ENCODE data around the gene NCAM2.

The NCAM2 gene

DNA sequence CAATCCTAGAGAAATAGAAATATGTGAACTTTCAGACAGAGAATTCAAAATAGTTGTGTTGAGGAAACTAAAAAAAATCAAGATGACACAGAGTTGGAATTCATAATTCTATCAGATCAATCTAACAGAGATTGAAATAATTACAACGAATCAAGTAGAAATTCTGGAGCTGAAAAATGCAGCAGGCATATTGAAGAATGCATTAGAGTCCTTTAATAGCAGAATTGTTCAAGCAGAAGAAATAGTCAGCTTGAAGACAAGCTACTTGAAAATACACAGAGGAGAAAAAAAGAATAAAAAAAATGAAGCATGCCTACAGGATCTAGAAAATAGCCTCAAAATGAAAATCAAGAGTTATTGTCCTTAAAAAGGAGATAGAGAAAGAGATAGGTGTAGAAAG lies 347.1 kb downstream of the NCAM2 start:
- Histone ChIP-seq H3K9ac (no peak overlapping the region), H3K4me3 (no peak overlapping the region), H3K4me2 (no peak overlapping the region), H3K9me3 (peaks cover 14% of the 10 kb centered on the region), H3K27ac (no peak overlapping the region), H4K20me1 (no peaks in the 10 kb centered on the region), H3K4me1 (no peaks in the 10 kb centered on the region), H3K36me3 (no peaks in the 10 kb centered on the region), H3K27me3 (no peaks in the 10 kb centered on the region)
- no peak for TF ChIP-seq Cebpa-rat (IDR thresholded peaks at IDR 0.05)

DNA sequence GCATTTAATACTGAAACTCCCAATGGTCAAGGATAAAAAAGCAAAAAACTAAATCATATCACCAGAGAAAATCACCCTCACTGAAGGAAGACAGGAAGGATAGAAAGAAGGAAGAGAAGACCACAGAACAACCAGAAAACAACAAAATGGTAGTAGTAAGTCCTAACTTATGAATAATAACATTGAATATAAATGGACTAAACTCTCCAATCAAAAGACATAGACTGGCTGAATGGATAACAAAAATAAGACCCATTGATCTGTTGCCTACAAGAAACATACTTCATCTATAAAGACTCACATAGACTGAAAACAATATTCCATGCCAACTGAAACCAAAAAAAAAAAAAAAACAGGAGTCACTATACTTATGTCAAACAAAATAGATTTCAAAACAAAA lies 347.7 kb downstream of the NCAM2 start:
- H3K9ac ChIP-seq: no peak overlapping the region
- no peaks in the 10 kb centered on the region for H3K27me3 ChIP-seq
- H3K4me1 ChIP-seq: no peaks in the 10 kb centered on the region
- H4K20me1 ChIP-seq: no peaks in the 10 kb centered on the region
- H3K4me3 ChIP-seq: no peak overlapping the region
- no peak overlapping the region for H3K27ac ChIP-seq
- TF ChIP-seq Cebpa-rat (IDR thresholded peaks at IDR 0.05): no peak
- H3K4me2 ChIP-seq: no peak overlapping the region
- H3K9me3 ChIP-seq: peaks cover 14% of the 10 kb centered on the region
- H3K36me3 ChIP-seq: no peaks in the 10 kb centered on the region

DNA sequence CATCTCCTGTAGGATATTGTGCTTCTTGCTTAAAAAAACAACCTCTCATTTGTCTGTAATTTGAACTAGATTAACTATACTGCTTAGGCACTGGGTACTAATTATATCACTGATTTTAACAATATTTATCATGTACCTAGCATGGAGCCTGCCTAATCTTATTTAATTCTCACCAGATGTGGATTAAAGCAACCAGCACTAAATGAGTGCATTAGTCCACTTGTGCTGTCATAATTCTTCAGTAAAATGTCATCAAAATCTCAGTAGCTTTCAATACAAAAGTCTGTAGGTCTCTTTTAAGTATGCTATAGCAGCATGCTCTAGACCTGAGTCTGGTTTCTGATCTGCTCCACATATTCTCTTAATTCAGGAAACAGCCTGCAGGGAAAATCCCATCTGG lies 368.1 kb downstream of the NCAM2 start:
- Histone ChIP-seq H4K20me1 (no peaks in the 10 kb centered on the region), H3K27me3 (no peaks in the 10 kb centered on the region), H3K4me3 (no peak overlapping the region), H3K4me1 (no peaks in the 10 kb centered on the region), H3K4me2 (no peak overlapping the region), H3K9me3 (no peaks in the 10 kb centered on the region), H3K36me3 (no peaks in the 10 kb centered on the region), H3K27ac (no peak overlapping the region), H3K9ac (no peak overlapping the region)
- TF ChIP-seq Cebpa-rat (IDR thresholded peaks at IDR 0.05): no peak

DNA sequence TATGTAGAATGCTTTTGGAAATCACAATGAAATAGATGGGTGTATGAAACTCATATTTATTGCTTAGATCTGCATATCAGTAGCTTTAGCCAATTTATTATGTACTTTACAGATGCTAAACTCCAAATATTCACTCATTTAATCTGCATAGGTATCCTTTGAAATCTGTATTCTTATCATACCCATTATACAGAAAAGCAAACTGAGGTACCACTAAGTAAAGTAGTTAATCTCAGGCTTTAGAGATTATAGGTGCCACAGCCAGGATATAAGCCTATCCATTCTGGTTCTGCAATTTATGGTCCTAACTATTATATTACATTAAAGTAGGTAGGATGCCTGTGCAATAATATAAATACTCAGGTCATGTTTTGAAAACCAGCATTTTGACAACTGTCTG lies 369.4 kb downstream of the NCAM2 start:
- Histone ChIP-seq H3K9me3 (no peaks in the 10 kb centered on the region), H3K9ac (no peak overlapping the region), H3K4me3 (no peak overlapping the region), H3K4me2 (no peak overlapping the region), H4K20me1 (no peaks in the 10 kb centered on the region), H3K27ac (no peak overlapping the region), H3K36me3 (no peaks in the 10 kb centered on the region), H3K27me3 (no peaks in the 10 kb centered on the region), H3K4me1 (no peaks in the 10 kb centered on the region)
- TF ChIP-seq Cebpa-rat (IDR thresholded peaks at IDR 0.05): no peak

DNA sequence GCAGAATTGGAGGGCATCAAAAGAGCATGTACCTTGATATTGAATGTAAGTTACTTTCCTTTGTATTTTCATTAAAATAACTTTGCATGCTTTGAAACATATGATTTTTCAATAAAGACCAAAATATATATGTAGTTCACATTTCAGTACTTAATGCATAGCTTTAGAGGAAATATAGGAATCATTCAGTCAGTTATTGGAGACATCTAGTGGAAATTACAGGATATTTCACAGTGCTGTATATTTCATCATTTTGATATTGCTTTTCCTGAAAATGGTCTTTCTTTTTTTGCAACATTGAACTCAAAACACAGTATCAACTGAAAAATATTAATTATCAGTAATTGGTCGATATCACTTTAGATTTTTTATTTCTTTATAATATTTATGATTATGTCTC lies 375.8 kb downstream of the NCAM2 start:
- Histone ChIP-seq H3K4me2 (no peak overlapping the region), H4K20me1 (no peaks in the 10 kb centered on the region), H3K9ac (no peak overlapping the region), H3K27ac (no peak overlapping the region), H3K36me3 (no peaks in the 10 kb centered on the region), H3K27me3 (no peaks in the 10 kb centered on the region), H3K9me3 (no peaks in the 10 kb centered on the region), H3K4me3 (no peak overlapping the region), H3K4me1 (peaks cover 5% of the 10 kb centered on the region; the same call in 1 of the 2 replicates)
- TF ChIP-seq Cebpa-rat (IDR thresholded peaks at IDR 0.05): no peak

DNA sequence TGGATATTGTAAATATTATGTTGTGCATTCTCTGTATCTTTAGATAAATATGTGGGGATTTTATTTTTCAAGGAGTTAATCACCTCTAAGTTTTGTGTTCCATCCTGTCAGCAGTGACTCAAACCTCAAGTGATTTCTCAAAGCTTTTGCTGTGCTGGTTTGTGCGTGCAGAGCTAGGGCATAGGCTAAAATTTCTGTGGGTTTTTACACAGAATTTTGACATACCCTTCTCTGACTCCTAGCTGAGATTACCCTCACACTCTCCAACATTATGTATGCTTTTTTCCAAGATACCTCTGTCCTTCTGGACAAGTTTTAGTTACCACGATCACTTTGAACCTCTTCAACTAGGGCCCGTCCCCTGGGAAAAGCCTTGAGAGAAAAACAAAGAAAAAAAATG lies 384.9 kb downstream of the NCAM2 start:
- Histone ChIP-seq H3K9me3 (no peaks in the 10 kb centered on the region), H3K4me2 (no peak overlapping the region), H3K9ac (no peak overlapping the region), H3K36me3 (no peaks in the 10 kb centered on the region), H3K4me1 (no peaks in the 10 kb centered on the region), H4K20me1 (no peaks in the 10 kb centered on the region), H3K4me3 (no peak overlapping the region), H3K27ac (no peak overlapping the region), H3K27me3 (no peaks in the 10 kb centered on the region)
- TF ChIP-seq Cebpa-rat (IDR thresholded peaks at IDR 0.05): no peak

DNA sequence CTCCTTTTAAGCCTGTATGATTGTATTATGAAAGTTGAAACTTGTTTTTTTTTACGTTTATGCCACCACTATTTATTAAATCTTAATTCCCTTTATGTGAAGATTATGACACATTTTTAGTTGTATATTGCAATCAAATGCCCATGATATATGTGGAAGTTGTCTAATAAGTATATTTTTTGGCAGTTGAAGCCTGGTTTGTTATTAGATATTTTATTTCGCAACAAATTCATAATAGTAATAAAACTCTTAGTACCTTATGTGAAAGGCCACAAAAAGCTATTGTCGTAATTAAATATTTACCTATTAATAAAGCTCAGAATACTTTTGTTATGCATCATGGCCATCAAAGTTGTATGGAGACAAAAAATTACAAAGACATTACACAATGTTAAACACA lies 386.8 kb downstream of the NCAM2 start:
- no peak for TF ChIP-seq Cebpa-rat (IDR thresholded peaks at IDR 0.05)
- no peaks in the 10 kb centered on the region for H3K36me3 ChIP-seq
- no peak overlapping the region for H3K9ac ChIP-seq
- no peaks in the 10 kb centered on the region for H3K27me3 ChIP-seq
- H4K20me1 ChIP-seq: no peaks in the 10 kb centered on the region
- H3K27ac ChIP-seq: no peak overlapping the region
- no peaks in the 10 kb centered on the region for H3K4me1 ChIP-seq
- H3K4me3 ChIP-seq: no peak overlapping the region
- H3K4me2 ChIP-seq: no peak overlapping the region
- no peaks in the 10 kb centered on the region for H3K9me3 ChIP-seq

DNA sequence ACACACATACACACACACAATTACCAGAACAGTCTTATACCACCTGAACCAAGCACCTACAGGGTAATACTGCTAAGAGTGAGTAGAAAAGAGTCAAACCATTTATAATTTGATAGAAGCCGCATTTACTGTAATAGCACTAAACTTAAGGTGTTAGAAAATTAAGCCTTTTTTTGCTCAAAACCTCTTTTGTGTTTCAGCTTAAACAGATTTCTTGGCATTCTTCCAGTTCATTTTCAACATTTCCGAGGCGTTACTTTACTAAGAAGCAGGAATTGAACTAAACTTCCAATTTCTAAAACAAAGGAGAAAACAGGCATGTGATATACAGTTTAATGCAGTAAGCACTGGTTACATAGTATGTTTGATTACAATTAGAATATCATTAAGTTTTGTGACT lies 387.2 kb downstream of the NCAM2 start:
- H3K9me3 ChIP-seq: no peaks in the 10 kb centered on the region
- no peak for TF ChIP-seq Cebpa-rat (IDR thresholded peaks at IDR 0.05)
- H3K4me1 ChIP-seq: no peaks in the 10 kb centered on the region
- no peaks in the 10 kb centered on the region for H3K36me3 ChIP-seq
- no peaks in the 10 kb centered on the region for H3K27me3 ChIP-seq
- H3K9ac ChIP-seq: no peak overlapping the region
- no peaks in the 10 kb centered on the region for H4K20me1 ChIP-seq
- no peak overlapping the region for H3K4me2 ChIP-seq
- H3K4me3 ChIP-seq: no peak overlapping the region
- H3K27ac ChIP-seq: no peak overlapping the region

DNA sequence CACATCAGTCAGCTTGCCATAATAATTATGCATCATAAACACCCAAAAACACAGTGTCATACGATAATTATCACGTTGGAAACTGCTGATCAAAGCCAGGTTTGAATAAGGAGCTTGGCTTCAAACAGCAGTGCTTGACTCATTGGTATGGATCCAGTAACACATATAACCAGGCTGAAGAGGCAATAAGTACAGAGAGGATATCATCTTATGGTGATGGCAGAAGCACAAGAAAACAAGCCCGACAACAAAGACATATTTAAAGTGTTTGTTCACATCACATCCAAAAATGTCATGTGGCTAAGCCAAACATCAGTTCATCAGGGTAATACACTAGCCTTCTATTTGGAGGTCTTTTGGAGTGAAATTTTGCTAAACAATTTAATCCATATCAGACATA lies 389.7 kb downstream of the NCAM2 start:
- Histone ChIP-seq H3K36me3 (no peaks in the 10 kb centered on the region), H3K4me2 (no peak overlapping the region), H4K20me1 (no peaks in the 10 kb centered on the region), H3K9me3 (no peaks in the 10 kb centered on the region), H3K27ac (no peak overlapping the region), H3K27me3 (no peaks in the 10 kb centered on the region), H3K4me1 (no peaks in the 10 kb centered on the region), H3K9ac (no peak overlapping the region), H3K4me3 (no peak overlapping the region)
- TF ChIP-seq Cebpa-rat (IDR thresholded peaks at IDR 0.05): no peak

DNA sequence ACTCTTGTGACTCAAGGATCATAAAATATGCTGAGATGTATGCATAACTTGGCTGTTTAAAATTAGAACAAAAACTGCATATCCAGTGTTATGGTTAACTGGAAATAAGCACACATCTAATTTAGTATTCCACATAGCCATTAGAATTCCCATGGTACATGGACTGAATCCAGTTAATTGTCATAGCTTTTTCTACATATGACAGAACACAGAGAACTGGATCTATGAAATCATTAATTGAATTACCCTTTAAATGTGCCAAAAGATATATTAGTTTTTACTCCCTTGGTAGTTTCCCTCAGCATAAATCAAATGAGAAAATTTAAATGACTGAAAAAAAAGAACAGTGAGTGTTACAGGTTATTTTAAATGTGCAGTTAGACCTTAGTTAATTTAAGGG lies 395.9 kb downstream of the NCAM2 start:
- Histone ChIP-seq H3K9me3 (peaks cover 33% of the 10 kb centered on the region), H3K36me3 (0 out of 2 replicates have a peak, but pooled peaks cover 4% of the 10 kb centered on the region), H3K9ac (no peak overlapping the region), H3K4me2 (no peak overlapping the region), H4K20me1 (no peaks in the 10 kb centered on the region), H3K27me3 (0 out of 2 replicates have a peak, but pooled peaks cover 4% of the 10 kb centered on the region), H3K4me1 (no peaks in the 10 kb centered on the region), H3K27ac (no peak overlapping the region), H3K4me3 (no peak overlapping the region)
- TF ChIP-seq Cebpa-rat (IDR thresholded peaks at IDR 0.05): no peak

DNA sequence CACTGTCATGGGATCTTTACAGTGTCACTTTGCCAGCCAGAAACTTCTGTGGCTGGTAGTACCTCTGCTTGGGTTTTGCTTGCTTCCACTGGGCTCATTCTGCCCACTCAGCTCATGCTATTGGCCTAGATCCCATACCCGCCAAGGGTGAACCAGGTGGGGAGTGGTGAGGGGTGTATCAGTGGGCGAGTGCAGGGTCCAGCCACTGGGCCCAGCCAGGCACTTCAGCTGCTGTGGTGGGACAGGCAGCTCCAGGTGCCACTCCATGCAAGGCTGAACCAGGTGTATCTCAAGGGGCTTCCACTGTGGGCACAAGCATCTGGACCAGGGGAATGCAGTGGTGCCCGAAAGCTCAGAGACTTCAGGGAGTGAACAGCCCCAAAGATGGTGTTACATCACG lies 398.2 kb downstream of the NCAM2 start:
- peaks cover 33% of the 10 kb centered on the region for H3K9me3 ChIP-seq
- no peak for TF ChIP-seq Cebpa-rat (IDR thresholded peaks at IDR 0.05)
- 0 out of 2 replicates have a peak, but pooled peaks cover 4% of the 10 kb centered on the region for H3K27me3 ChIP-seq

More for the DNA sequence above, 398.2 kb downstream of the NCAM2 start:
- Histone ChIP-seq H3K4me3 (no peak overlapping the region), H3K4me1 (no peaks in the 10 kb centered on the region), H3K36me3 (0 out of 2 replicates have a peak, but pooled peaks cover 4% of the 10 kb centered on the region), H3K9ac (no peak overlapping the region), H4K20me1 (no peaks in the 10 kb centered on the region), H3K27ac (no peak overlapping the region), H3K4me2 (no peak overlapping the region)
